Endothelial cell of umbilical vein (primary cell): ENCODE results near the gene ERBB3. TPM values are rescaled to one million over a fixed set of nuclear protein-coding genes. Genes with fewer than 3 reads are reported as not detected.

Experiments
- BruUV-seq: library from RNA; stranded (reverse); fragments of 400-500 nt; replicated peaks from 2 replicates; lab custom pipeline; 2021; lab: Mats Ljungman, UMichigan
- CTCF ChIA-PET: fragments of 300-600, 350-600 bp; sonication (Branson Sonifier 250); formaldehyde crosslinking; loops from one replicate; lab custom pipeline; 2021; ENCODE audit warnings: antibody characterized with exemption, inconsistent platforms; lab: Charles Lee
- POLR2A ChIA-PET: fragments of 300-600, 350-600 bp; sonication (Branson Sonifier 250); formaldehyde crosslinking; loops from one replicate; lab custom pipeline; 2021; ENCODE audit warnings: antibody characterized with exemption, inconsistent platforms; lab: Charles Lee
- DNase-seq: peaks from one replicate; pipeline ENCODE4 v3.0.0-alpha.2; 2011; ENCODE audit warnings: low read depth, low spot score
- FAIRE-seq: peaks from 2 replicates; lab custom pipeline; 2011; peaks lifted over from hg19 to GRCh38; lab: Jason Lieb, UNC
- H2AFZ ChIP-seq: 2 replicates; pipeline ENCODE4 v1.6.0; 2012; ENCODE audit warnings: low read depth, low read length, control low read depth, inconsistent platforms
- H3K27ac ChIP-seq: 2 replicates; pipeline ENCODE4 v1.5.1; 2011; ENCODE audit warnings: low read depth, mild to moderate bottlenecking, control low read depth, low read length, moderate library complexity; ENCODE audit not compliant: insufficient read depth
- H3K27me3 ChIP-seq, 2 experiments: 2 replicates each; pipeline versions ENCODE4 v1.6.0 to v1.6.1; 2011; ENCODE audit warnings: low read length in 2 of 2, mixed read lengths in 1 of 2; ENCODE audit not compliant: control insufficient read depth in 2 of 2, insufficient read depth in 2 of 2
- H3K36me3 ChIP-seq, 2 experiments: 2 replicates in 1 of 2; 3 replicates in 1 of 2; pipeline ENCODE4 v1.5.1; 2011; ENCODE audit warnings: low read length in 2 of 2, mild to moderate bottlenecking in 1 of 2, moderate library complexity in 1 of 2; ENCODE audit not compliant: control insufficient read depth in 2 of 2, insufficient read depth in 2 of 2; ENCODE audit errors: extremely low read depth in 1 of 2
- H3K4me1 ChIP-seq: 3 replicates; pipeline ENCODE4 v1.5.1; 2011; ENCODE audit warnings: mild to moderate bottlenecking, low read length; ENCODE audit not compliant: control insufficient read depth, insufficient read depth; ENCODE audit errors: extremely low read depth
- H3K4me2 ChIP-seq: 2 replicates; pipeline ENCODE4 v1.6.1; 2011; ENCODE audit warnings: low read length, control low read depth, mixed read lengths; ENCODE audit not compliant: insufficient read depth
- H3K4me3 ChIP-seq, 3 experiments: fragments of 200-600 bp in 1 of 3; sonication (generic), shearing (Covaris generic) in 1 of 3; replicated peaks in 1 of 3; 2 replicates each; pipeline ENCODE4 v1.5.1; 2011 to 2016; ENCODE audit warnings: control low read depth in 3 of 3, low read length in 3 of 3, mild to moderate bottlenecking in 2 of 3, inconsistent platforms in 1 of 3, low read depth in 1 of 3, moderate library complexity in 1 of 3; ENCODE audit not compliant: insufficient read depth in 1 of 3
- H3K79me2 ChIP-seq: 2 replicates; pipeline ENCODE4 v1.6.0; 2012; ENCODE audit warnings: low read length, inconsistent platforms; ENCODE audit not compliant: control insufficient read depth, insufficient read depth
- H3K9ac ChIP-seq: replicated peaks from 2 replicates; pipeline ENCODE3; 2011; ENCODE audit warnings: low read length, control low read depth; ENCODE audit not compliant: insufficient read depth; ENCODE audit errors: extremely low read depth
- H3K9me1 ChIP-seq: replicated peaks from 3 replicates; pipeline ENCODE4 v1.6.0; 2011; ENCODE audit warnings: mild to moderate bottlenecking, low read length; ENCODE audit not compliant: control insufficient read depth, insufficient read depth; ENCODE audit errors: extremely low read depth
- H3K9me3 ChIP-seq: replicated peaks from 2 replicates; pipeline ENCODE4 v1.5.1; 2012; ENCODE audit warnings: low read length, inconsistent platforms; ENCODE audit not compliant: control insufficient read depth, insufficient read depth
- H4K20me1 ChIP-seq: replicated peaks from 2 replicates; pipeline ENCODE3; 2011; ENCODE audit warnings: mild to moderate bottlenecking, low read length; ENCODE audit not compliant: control insufficient read depth, insufficient read depth; ENCODE audit errors: extremely low read depth
- EZH2 ChIP-seq: IDR thresholded peaks from 2 replicates; pipeline ENCODE4 v1.6.1; 2012; ENCODE audit warnings: borderline replicate concordance, low read depth, mild to moderate bottlenecking, moderate library complexity, low read length, inconsistent platforms; ENCODE audit not compliant: severe bottlenecking
- FOS ChIP-seq: IDR thresholded peaks from 2 replicates; pipeline ENCODE4 v1.6.1; 2011; ENCODE audit warnings: mild to moderate bottlenecking, low read length, moderate library complexity, borderline replicate concordance; ENCODE audit not compliant: insufficient read depth
- GATA2 ChIP-seq: IDR thresholded peaks from 2 replicates; pipeline ENCODE4 v1.7.0; 2011; ENCODE audit warnings: low read depth, mild to moderate bottlenecking, moderate library complexity, mixed read lengths, low read length; ENCODE audit not compliant: insufficient read length, insufficient read depth
- JUN ChIP-seq: IDR thresholded peaks from 2 replicates; pipeline ENCODE4 v1.6.1; 2011; ENCODE audit warnings: borderline replicate concordance, low read depth; ENCODE audit not compliant: insufficient read length, insufficient read depth
- MYC ChIP-seq: IDR thresholded peaks from one replicate; pipeline ENCODE4 v1.6.1; 2011; ENCODE audit warnings: mild to moderate bottlenecking, low read depth, low read length
- POLR2A ChIP-seq: IDR thresholded peaks from 2 replicates; pipeline ENCODE4 v1.6.1; 2012; ENCODE audit warnings: low read depth, mild to moderate bottlenecking, control low read depth, low read length
- POLR2AphosphoS5 ChIP-seq: IDR thresholded peaks from 2 replicates; pipeline ENCODE4 v1.6.1; 2012; ENCODE audit warnings: low read depth, mild to moderate bottlenecking, control low read depth, low read length, moderate library complexity; ENCODE audit not compliant: insufficient read depth
- dilution Hi-C: fragments of 300-500 bp; cut with MboI; formaldehyde crosslinking; loops from one replicate; pipeline ENCODE4 v1.15.0; 2019; ENCODE audit warnings: low sequenced_read_pairs; ENCODE audit not compliant: extremely low pct_ligation_motif_present
- intact Hi-C: fragments of 100-400 bp; cut with micrococcal nuclease; formaldehyde crosslinking; loops from one replicate; pipeline ENCODE4 v1.10.0; 2022
- polyA plus RNA-seq, 4 experiments: library from polyadenylated mRNA; depleted of rRNA in 3 of 4; stranded (reverse) in 3 of 4; unstranded in 1 of 4; fragments of >200 nt; gene quantifications; 2 replicates each; pipeline versions ENCODE4 v1.2.1 to v1.2.3, GENCODE V29; 2011 to 2012; ENCODE audit warnings: missing spikeins in 1 of 4
- total RNA-seq: library from RNA; stranded (reverse); gene quantifications from 2 replicates; pipeline ENCODE4 v1.2.3, GENCODE V29; 2021
- TF ChIP-seq, protein P1 (sequence below), 2 donors: IDR thresholded peaks; 1 replicate in 1 of 2; 2 replicates in 1 of 2; pipeline ENCODE4 v1.5.1; 2011; ENCODE audit warnings: low read length in 2 of 2, mild to moderate bottlenecking in 2 of 2, moderate library complexity in 2 of 2, control low read depth in 1 of 2, inconsistent platforms in 1 of 2, low read depth in 1 of 2; ENCODE audit not compliant: insufficient read depth in 1 of 2; ENCODE audit errors: extremely low read depth in 1 of 2
- TF ChIP-seq, protein P2 (sequence below): IDR thresholded peaks from 2 replicates; pipeline ENCODE4 v1.6.1; 2011; ENCODE audit not compliant: insufficient read depth, insufficient read length

The ERBB3 gene
- total and polyA plus RNA-seq, 2 donors (not counting 3 experiments of a cell fraction or from before 2014, with no cell fraction given): 0.11 to 1.5 TPM

DNA sequence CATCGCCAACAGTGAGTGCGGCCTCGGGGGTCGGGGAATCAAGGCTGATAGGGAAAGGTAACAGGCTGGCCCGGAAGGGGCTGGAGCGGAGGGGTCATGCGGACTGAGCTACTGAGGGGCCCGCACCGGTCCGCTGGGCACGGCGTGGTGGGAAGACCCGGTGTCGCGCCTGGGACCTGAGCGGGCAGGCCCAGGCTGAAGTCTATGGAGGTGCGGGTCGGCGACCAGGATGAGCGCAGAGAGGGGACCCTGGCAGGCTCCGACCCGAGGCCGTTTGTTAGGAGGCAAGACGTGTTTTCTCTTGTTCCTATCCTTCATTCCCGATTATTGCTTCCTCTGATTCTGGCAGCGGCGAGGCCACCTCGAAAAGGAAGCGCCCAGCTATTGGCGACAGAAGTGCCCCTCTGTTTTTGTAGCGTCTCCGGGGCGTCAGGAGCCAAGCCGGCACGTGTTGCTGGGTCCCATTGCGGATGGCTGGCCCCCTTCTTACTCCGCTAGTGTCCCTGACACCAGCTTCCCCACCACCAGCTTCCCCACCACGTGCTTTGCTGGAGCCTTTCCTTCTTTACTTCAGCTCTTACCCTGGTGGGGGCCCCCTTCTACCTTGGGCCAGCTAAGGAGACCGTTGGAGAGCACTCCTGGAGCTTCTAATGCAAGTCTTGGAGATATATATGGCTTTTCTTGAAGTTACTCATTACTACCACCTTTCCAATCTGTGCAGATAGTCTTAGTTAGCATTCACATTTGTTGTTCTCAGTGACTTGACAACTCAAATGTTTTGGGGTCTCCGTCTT, 25.0 kb downstream of the ERBB3 start:
- FAIRE-seq: no peak
- Histone ChIP-seq H3K9ac (peak overlapping the region; percentile 70), H2AFZ (peak overlapping the region; percentile 45)

More for the DNA sequence above, 25.0 kb downstream of the ERBB3 start:
- POLR2A ChIA-PET: interaction anchor here (0.6 to 3.3 kb wide), 8 partner anchors 8 to 282 kb away, joined by 3 to 37 read pairs (median 4); partner anchors contain the start of genes DNAJC14, RPL41, SMARCC2 and SUOX
- Histone ChIP-seq H3K36me3 (peaks cover 13 to 14% of the 10 kb centered on the region in 2 experiments), H3K4me3 (peak overlapping the region; percentile 49 to 85 (median 68)), H3K9me1 (no peaks in the 10 kb centered on the region), H3K79me2 (peaks cover 35% of the 10 kb centered on the region), H3K27ac (peak overlapping the region; percentile 60), H3K4me2 (peak overlapping the region; percentile 85), H4K20me1 (no peaks in the 10 kb centered on the region), H3K4me1 (peaks cover 20% of the 10 kb centered on the region), H3K9me3 (no peaks in the 10 kb centered on the region), H3K27me3 (peaks cover 0 to 6% of the 10 kb centered on the region in 2 experiments)
- BruUV-seq: TSS peak; percentile 43
- peak; percentile 32 for DNase-seq
- TF ChIP-seq, protein P1, sequence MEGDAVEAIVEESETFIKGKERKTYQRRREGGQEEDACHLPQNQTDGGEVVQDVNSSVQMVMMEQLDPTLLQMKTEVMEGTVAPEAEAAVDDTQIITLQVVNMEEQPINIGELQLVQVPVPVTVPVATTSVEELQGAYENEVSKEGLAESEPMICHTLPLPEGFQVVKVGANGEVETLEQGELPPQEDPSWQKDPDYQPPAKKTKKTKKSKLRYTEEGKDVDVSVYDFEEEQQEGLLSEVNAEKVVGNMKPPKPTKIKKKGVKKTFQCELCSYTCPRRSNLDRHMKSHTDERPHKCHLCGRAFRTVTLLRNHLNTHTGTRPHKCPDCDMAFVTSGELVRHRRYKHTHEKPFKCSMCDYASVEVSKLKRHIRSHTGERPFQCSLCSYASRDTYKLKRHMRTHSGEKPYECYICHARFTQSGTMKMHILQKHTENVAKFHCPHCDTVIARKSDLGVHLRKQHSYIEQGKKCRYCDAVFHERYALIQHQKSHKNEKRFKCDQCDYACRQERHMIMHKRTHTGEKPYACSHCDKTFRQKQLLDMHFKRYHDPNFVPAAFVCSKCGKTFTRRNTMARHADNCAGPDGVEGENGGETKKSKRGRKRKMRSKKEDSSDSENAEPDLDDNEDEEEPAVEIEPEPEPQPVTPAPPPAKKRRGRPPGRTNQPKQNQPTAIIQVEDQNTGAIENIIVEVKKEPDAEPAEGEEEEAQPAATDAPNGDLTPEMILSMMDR (IDR thresholded peaks at IDR 0.05; ENCODE audit: extremely low read depth in 1 of 2, insufficient read depth in 1 of 2, low read depth in 1 of 2, low read length in 2 of 2): peak in 1 of 2 donors; percentile 9
- TF ChIP-seq POLR2A: no peak
- TF ChIP-seq MYC: no peak
- TF ChIP-seq, protein P2, sequence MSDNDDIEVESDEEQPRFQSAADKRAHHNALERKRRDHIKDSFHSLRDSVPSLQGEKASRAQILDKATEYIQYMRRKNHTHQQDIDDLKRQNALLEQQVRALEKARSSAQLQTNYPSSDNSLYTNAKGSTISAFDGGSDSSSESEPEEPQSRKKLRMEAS: peak; percentile 72
- TF ChIP-seq GATA2: no peak
- no peak for TF ChIP-seq EZH2
- TF ChIP-seq JUN: no peak
- no peak for TF ChIP-seq POLR2AphosphoS5
- TF ChIP-seq FOS: no peak
- intact Hi-C loops: loop anchor here (1.0 to 2.0 kb wide), 7 partner anchors 11 to 366 kb away; partner anchors contain the start of genes DNAJC14 and RPL41
- dilution Hi-C loops: no loop called here
- CTCF ChIA-PET: interaction anchor here (0.6 to 5.3 kb wide), 15 partner anchors 10 to 365 kb away, joined by 3 to 59 read pairs (median 7); partner anchors contain the start of genes ERBB3, SMARCC2 and ZC3H10
